ENCODE data around the gene COA6.
"Not testable (repeated sequence)": the region's sequence is repeated elsewhere in the genome, so short reads cannot be mapped to it uniquely, and the experiment has no call there.

The COA6 gene

GRCh38 chr1:234371414-234371813 lies 1.8 kb upstream of the COA6 start:
- no peak for DNase-seq

- DNase-seq, result no peak
Measured at GRCh38 chr1:234372011-234372757, 1.1 kb upstream of the COA6 start.

DNA sequence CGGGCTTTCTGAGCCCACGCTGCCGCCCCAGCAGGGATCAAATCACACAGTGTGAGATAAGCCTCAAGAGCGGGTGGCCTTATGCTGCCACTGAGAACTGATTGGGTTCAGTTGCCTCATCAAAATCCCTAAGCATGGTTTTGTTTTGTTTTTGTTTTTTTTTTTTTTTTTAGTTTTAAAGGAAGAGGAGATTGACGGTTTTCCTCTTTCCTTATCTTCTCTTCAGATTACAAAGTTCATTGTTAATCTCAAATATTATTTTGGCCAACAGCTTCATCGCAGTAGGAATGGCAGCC lies 651 bp downstream of the COA6 start:
- no peak for DNase-seq

DNA sequence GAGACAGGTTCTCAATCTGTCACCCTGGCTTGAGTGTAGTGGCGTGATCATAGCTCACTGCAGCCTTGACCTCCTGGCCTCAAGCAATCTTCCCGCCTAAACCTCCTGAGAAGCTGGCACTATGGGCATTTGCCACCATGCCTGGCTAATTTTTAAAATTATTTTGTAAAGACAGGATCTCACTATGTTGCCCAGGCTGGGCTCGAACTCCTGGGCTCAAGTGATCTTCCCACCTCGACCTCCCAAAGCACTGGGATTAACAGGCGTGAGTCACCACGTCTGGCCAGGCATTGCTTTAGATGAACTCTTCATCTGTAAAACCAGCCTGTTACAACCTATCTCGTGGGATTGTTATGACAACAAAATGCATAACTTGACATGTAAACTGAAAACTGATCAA lies 2.4 kb downstream of the COA6 start:
- DNase-seq, result no peak

- DNase-seq, result not testable (repeated sequence)
Measured at GRCh38 chr1:234379591-234380109, 6.4 kb downstream of the COA6 start.

DNA sequence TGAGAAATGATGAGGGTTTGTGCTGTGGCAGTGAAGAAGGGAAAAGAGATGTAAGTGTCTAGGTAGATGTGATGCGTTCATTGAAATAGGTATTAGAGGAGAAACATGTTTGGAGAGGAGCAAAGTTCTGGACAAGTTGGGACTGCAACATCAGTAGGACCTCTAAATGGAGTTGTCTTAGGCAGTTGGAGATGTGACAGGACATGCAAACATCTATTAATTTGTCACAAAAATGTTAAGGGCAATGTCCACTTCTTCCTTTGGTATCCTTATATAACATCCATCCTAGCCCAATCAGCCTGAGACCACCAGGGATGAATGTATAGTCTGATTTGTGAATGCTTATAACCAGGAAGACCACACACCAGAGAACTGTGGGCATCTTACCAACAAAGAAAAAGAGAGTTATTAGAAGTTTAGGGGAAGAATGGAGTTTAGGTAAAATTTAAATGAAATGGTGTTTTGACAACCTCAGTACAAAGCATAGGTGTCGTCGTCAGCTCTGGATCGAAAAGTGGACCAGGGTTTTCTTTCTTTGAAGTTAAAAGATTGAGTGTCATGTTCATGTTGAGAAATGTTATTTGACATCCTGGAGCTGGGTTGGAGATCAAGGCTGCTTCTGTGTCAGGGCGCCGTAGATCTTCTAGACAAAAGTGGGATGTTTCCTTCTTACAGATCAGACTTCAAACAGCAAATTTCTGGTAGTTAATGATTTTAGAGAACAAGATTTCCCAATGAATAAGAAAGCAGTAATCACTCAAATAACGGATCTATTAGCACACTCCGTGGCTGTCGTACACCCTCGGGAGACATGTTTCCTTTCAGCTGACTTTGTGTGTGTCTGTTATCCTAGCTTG lies 8.7 kb downstream of the COA6 start:
- no peak for DNase-seq

GRCh38 chr1:234386122-234386521 lies 12.9 kb downstream of the COA6 start:
- DNase-seq, result no peak

DNA sequence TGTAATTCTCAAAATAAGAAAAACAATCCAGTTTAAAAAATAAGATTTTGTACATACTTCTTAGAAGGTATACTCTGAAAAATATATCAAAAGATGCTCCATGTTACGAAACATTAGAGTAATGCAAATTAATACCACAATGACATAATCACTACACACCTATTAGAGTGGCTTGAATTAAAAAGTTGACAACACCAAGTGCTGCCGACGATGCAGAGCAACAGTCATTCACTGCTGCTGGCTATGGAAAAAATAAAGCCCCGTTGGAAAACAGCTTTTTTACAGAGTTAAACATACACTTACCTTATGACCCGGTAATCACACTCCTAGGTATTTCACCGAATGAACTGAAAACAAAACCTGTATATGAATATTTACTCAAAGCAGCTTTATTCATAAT lies 14.8 kb downstream of the COA6 start:
- no peak for DNase-seq

DNA sequence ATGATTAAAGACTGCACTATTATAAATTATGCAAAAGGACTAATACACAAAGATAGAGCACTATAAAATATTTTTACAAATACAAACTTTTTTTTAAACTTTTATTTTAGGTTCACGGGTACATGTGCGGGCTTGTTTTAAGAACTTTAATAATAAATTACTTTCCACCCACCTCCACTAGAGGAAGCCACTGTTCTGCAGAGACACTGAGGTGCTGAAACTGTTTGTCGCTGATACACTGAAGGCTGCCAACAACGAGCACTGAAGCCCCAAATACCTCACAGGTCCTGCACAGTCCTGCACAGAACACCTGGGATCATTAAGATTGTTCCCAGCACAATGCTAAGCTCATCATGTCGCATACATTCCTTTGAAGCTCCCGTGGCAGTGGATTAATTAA lies 19.9 kb downstream of the COA6 start:
- DNase-seq, result no peak

GRCh38 chr1:234395297-234395696 lies 22.0 kb downstream of the COA6 start:
- no peak for DNase-seq

GRCh38 chr1:234396092-234396491 lies 22.8 kb downstream of the COA6 start:
- DNase-seq, result no peak

GRCh38 chr1:234396871-234397270 lies 23.6 kb downstream of the COA6 start:
- no peak for DNase-seq

GRCh38 chr1:234397732-234398131 lies 24.5 kb downstream of the COA6 start:
- DNase-seq, result no peak

- no peak for DNase-seq
Measured at GRCh38 chr1:234398849-234399381, 25.7 kb downstream of the COA6 start.

DNA sequence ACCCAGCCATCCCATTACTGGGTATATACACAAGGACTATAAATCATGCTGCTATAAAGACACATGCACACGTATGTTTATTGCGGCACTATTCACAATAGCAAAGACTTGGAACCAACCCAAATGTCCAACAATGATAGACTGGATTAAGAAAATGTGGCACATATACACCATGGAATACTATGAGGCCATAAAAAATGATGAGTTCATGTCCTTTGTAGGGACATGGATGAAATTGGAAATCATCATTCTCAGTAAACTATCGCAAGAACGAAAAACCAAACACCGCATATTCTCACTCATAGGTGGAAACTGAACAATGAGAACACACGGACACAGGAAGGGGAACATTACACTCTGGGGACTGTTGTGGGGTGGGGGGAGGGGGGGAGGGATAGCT lies 26.3 kb downstream of the COA6 start:
- DNase-seq, result not testable (repeated sequence)

- no peak for DNase-seq
Measured at GRCh38 chr1:234400773-234401172, 27.5 kb downstream of the COA6 start.

GRCh38 chr1:234401658-234402057 lies 28.4 kb downstream of the COA6 start:
- no peak for DNase-seq

GRCh38 chr1:234402939-234403338 lies 29.7 kb downstream of the COA6 start:
- no peak for DNase-seq

DNA sequence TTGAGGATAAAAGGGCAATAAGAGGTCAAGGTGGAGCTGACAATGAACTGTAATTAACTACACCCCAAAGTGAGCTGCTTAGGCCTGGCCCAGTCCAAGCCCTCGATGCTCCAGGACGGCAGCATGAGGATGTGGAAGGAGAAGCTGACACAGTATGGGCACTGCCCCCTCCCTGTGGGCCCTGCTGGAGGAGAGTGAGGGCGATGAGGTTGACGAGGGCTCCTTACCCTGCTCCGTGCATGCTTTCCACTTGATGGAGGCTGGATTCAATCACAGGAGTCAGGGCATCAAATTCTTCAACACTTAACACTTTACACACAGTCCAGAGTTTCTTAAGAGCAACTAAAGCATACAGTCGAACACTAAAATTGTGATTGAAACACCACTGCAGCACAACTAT lies 32.4 kb downstream of the COA6 start:
- no peak for DNase-seq

DNA sequence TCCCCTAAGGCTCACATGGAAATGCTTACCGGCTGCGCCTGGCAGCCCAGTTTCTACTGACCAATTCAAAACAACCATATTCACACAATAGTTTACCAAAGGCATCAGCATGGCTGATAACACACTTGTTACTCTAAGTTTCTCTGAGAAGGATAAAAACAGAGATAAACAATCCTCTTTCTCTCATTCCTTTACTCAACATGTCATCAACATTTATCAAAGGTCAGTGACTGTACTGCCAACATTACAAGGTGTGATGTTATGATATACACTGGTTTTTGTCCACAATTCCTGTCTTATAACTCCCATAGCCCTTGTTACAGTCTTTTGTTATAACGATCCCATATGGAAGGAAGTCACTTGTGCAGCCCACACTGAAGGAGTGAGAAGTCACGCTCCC lies 33.6 kb downstream of the COA6 start:
- no peak for DNase-seq

DNA sequence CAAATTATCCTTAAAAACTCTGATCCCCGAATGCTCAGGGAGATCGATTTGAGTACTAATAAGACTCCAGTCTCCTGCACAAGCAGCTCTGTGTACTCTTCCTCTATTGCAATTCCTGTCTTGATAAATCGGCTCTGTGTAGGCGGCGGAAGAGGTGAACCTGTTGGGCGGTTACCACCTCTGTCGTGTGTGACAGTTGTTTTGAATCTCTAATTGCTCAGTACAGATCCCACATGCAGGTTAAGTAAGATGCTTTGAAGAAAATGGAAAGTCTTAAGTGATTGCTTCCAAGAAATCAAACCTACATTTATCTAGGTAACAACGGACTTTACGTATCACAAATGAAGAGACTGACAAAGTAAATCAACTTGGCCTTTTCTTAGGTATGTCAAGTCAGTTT lies 35.5 kb downstream of the COA6 start:
- DNase-seq, result no peak

GRCh38 chr1:234409328-234409727 lies 36.1 kb downstream of the COA6 start:
- DNase-seq, result no peak

DNA sequence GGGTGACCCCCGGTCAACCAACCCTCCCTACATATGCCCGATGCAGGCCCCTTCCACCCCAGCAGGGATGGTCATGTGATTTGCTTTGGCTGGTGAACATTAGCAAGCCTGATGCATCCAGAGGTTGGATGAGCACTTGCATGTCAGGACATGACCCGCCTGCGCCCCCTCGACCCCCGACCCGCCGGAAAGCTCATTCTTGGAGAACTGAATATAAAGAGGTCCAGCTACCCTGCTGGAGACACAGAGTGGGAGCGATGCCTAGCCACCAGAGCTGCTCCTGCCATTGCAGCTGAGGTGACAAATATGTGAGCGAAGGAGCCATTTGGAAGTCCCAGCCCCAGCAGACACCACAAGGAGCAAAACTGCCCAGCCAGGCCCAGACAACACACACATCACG lies 39.6 kb downstream of the COA6 start:
- DNase-seq, result no peak

DNA sequence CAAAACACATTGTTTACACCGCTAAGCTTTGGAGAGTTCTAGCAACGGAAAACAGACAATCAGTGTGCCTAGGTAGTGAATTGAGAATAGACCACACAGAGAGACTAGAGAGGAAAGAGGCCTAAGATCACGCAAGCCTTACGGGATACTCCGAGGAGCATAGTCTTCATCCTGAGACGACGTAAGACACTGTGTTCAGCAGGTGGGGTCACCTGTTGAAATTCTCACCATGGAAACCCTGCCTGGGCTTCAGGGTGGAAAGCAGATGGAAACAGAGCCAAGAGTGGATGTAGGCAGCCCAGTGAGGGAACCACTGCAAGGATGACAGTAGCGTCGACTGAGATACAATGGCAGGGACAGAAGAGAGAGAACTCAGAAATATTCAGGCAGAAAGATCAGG lies 40.2 kb downstream of the COA6 start:
- no peak for DNase-seq
